H1 (cell line): ENCODE data around the gene PRKAB1. TPM values are rescaled to one million over a fixed set of nuclear protein-coding genes. Genes with fewer than 3 reads are reported as not detected.

Source experiments
- CTCF ChIA-PET: fragments of 300-600 bp; sonication (Branson Sonifier 250); formaldehyde crosslinking; loops from one replicate; lab custom pipeline; 2021; ENCODE audit not compliant: partially characterized antibody; lab: Charles Lee
- POLR2A ChIA-PET: fragments of 300-600 bp; sonication (Branson Sonifier 250); formaldehyde crosslinking; loops from one replicate; lab custom pipeline; 2021; ENCODE audit warnings: inconsistent platforms; ENCODE audit not compliant: partially characterized antibody; lab: Charles Lee
- DNase-seq, 2 experiments: peaks; one replicate each; pipeline versions ENCODE4 v3.0.0 to v3.0.0-alpha.2; 2010 to 2022; ENCODE audit warnings: low spot score in 2 of 2, low read depth in 1 of 2, mixed read lengths in 1 of 2
- FAIRE-seq: peaks from 2 replicates; lab custom pipeline; 2011; peaks lifted over from hg19 to GRCh38; lab: Jason Lieb, UNC
- H2AFZ ChIP-seq: 2 replicates; pipeline ENCODE4 v1.8.1; 2012; ENCODE audit warnings: low read length, inconsistent platforms
- H2AK5ac ChIP-seq: 2 replicates; pipeline ENCODE4 v1.6.1; 2013; ENCODE audit warnings: low read depth, low read length
- H2BK120ac ChIP-seq: replicated peaks from 2 replicates; pipeline ENCODE3; 2013; ENCODE audit warnings: low read depth, low read length, inconsistent platforms
- H2BK12ac ChIP-seq: 2 replicates; pipeline ENCODE4 v1.6.1; 2013; ENCODE audit warnings: low read depth, low read length
- H2BK15ac ChIP-seq: 2 replicates; pipeline ENCODE4 v1.6.1; 2013; ENCODE audit warnings: low read length
- H2BK20ac ChIP-seq: 2 replicates; pipeline ENCODE4 v1.6.1; 2013; ENCODE audit warnings: low read length
- H2BK5ac ChIP-seq: 2 replicates; pipeline ENCODE4 v1.6.1; 2013; ENCODE audit warnings: low read depth, low read length
- H3K14ac ChIP-seq: 2 replicates; pipeline ENCODE4 v1.6.1; 2013; ENCODE audit warnings: inconsistent platforms; ENCODE audit not compliant: insufficient read length
- H3K18ac ChIP-seq: 2 replicates; pipeline ENCODE4 v1.6.1; 2013; ENCODE audit warnings: low read length; ENCODE audit errors: extremely low read depth
- H3K23ac ChIP-seq: 2 replicates; pipeline ENCODE4 v1.6.1; 2013; ENCODE audit warnings: inconsistent platforms; ENCODE audit not compliant: insufficient read length
- H3K23me2 ChIP-seq: 2 replicates; pipeline ENCODE4 v1.6.1; 2013; ENCODE audit warnings: low read depth, low read length
- H3K27ac ChIP-seq: 2 replicates; pipeline ENCODE4 v1.6.1; 2011; ENCODE audit warnings: low read depth, low read length, inconsistent platforms
- H3K27me3 ChIP-seq, 4 experiments: replicated peaks in 1 of 4; 1 replicate in 1 of 4; 2 replicates in 3 of 4; pipeline versions ENCODE4 v1.6.1 to v1.8.1; 2011 to 2013; ENCODE audit warnings: low read length in 3 of 4, mild to moderate bottlenecking in 3 of 4, inconsistent platforms in 2 of 4, mixed read lengths in 2 of 4, moderate library complexity in 1 of 4; ENCODE audit not compliant: control insufficient read depth in 3 of 4, insufficient read depth in 3 of 4; ENCODE audit errors: extremely low read depth in 1 of 4
- H3K36me3 ChIP-seq, 4 experiments: 2 replicates each; pipeline versions ENCODE4 v1.6.1 to v1.8.1; 2011 to 2013; ENCODE audit warnings: mild to moderate bottlenecking in 4 of 4, low read length in 3 of 4, moderate library complexity in 2 of 4, control low read depth in 1 of 4, inconsistent platforms in 1 of 4; ENCODE audit not compliant: insufficient read depth in 4 of 4, control insufficient read depth in 2 of 4
- H3K4ac ChIP-seq: replicated peaks from 2 replicates; pipeline ENCODE3; 2013; ENCODE audit warnings: low read length, low read depth, mixed read lengths, inconsistent platforms; ENCODE audit not compliant: insufficient read length
- H3K4me1 ChIP-seq, 4 experiments: replicated peaks in 1 of 4; 1 replicate in 1 of 4; 2 replicates in 3 of 4; pipeline versions ENCODE4 v1.6.1 to v1.8.1; 2011 to 2013; ENCODE audit warnings: low read length in 3 of 4, inconsistent platforms in 2 of 4, mixed read lengths in 1 of 4; ENCODE audit not compliant: insufficient read depth in 4 of 4, control insufficient read depth in 3 of 4
- H3K4me2 ChIP-seq, 2 experiments: 2 replicates each; pipeline versions ENCODE4 v1.6.1 to v1.8.1; 2011 to 2013; ENCODE audit warnings: low read depth in 2 of 2, low read length in 2 of 2, control low read depth in 1 of 2, inconsistent platforms in 1 of 2, mild to moderate bottlenecking in 1 of 2; ENCODE audit not compliant: insufficient read depth in 1 of 2
- H3K4me3 ChIP-seq, 4 experiments: fragments of 200-600, 300-600 bp in 1 of 4; sonication (generic), shearing (Covaris generic), sonication (Bioruptor Twin) in 1 of 4; 2 replicates each; pipeline versions ENCODE4 v1.5.1 to v1.8.1; 2011 to 2016; ENCODE audit warnings: low read length in 4 of 4, low read depth in 3 of 4, control low read depth in 2 of 4, inconsistent platforms in 2 of 4, mild to moderate bottlenecking in 2 of 4, mixed read lengths in 1 of 4, moderate library complexity in 1 of 4; ENCODE audit not compliant: insufficient read depth in 2 of 4; ENCODE audit errors: extremely low read depth in 1 of 4
- H3K56ac ChIP-seq: replicated peaks from 2 replicates; pipeline ENCODE3; 2013; ENCODE audit warnings: low read depth, mild to moderate bottlenecking, mixed read lengths, low read length, inconsistent platforms; ENCODE audit not compliant: insufficient read length
- H3K79me1 ChIP-seq: 2 replicates; pipeline ENCODE4 v1.6.1; 2013; ENCODE audit warnings: low read depth, low read length, control low read depth
- H3K79me2 ChIP-seq, 2 experiments: 2 replicates each; pipeline versions ENCODE4 v1.6.1 to v1.8.1; 2012 to 2013; ENCODE audit warnings: low read length in 2 of 2, mild to moderate bottlenecking in 2 of 2, inconsistent platforms in 1 of 2; ENCODE audit not compliant: insufficient read depth in 2 of 2, control insufficient read depth in 1 of 2
- H3K9ac ChIP-seq, 4 experiments: replicated peaks in 1 of 4; 1 replicate in 1 of 4; 2 replicates in 3 of 4; pipeline versions ENCODE4 v1.6.1 to v1.8.1; 2011 to 2013; ENCODE audit warnings: low read depth in 3 of 4, low read length in 3 of 4, control low read depth in 2 of 4, mild to moderate bottlenecking in 2 of 4, moderate library complexity in 2 of 4, inconsistent platforms in 1 of 4; ENCODE audit errors: extremely low read depth in 1 of 4
- H3K9me3 ChIP-seq, 2 experiments: 2 replicates each; pipeline versions ENCODE4 v1.6.1 to v1.8.1; 2012 to 2013; ENCODE audit warnings: mild to moderate bottlenecking in 2 of 2, moderate library complexity in 2 of 2, control low read depth in 1 of 2, inconsistent platforms in 1 of 2, low read depth in 1 of 2, low read length in 1 of 2, mixed read lengths in 1 of 2; ENCODE audit not compliant: insufficient read depth in 2 of 2
- H4K20me1 ChIP-seq, 2 experiments: replicated peaks in 1 of 2; 2 replicates each; pipeline versions ENCODE3 to v1.8.1; 2011 to 2013; ENCODE audit warnings: inconsistent platforms in 2 of 2, low read length in 2 of 2, mild to moderate bottlenecking in 1 of 2; ENCODE audit not compliant: insufficient read depth in 2 of 2, control insufficient read depth in 1 of 2
- H4K5ac ChIP-seq: 2 replicates; pipeline ENCODE4 v1.6.1; 2013; ENCODE audit warnings: low read length, low read depth, mixed read lengths, inconsistent platforms; ENCODE audit not compliant: insufficient read length
- H4K8ac ChIP-seq: 2 replicates; pipeline ENCODE4 v1.8.0; 2013; ENCODE audit warnings: mild to moderate bottlenecking, moderate library complexity, low read length, inconsistent platforms; ENCODE audit not compliant: insufficient read depth; ENCODE audit errors: extremely low read depth
- H4K91ac ChIP-seq: replicated peaks from 2 replicates; pipeline ENCODE3; 2013; ENCODE audit warnings: low read length, mixed read lengths, inconsistent platforms; ENCODE audit not compliant: insufficient read length
- CTBP2 ChIP-seq: IDR thresholded peaks from 2 replicates; pipeline ENCODE4 v1.7.0; 2011; ENCODE audit warnings: borderline replicate concordance, mild to moderate bottlenecking, moderate library complexity, mixed read lengths, low read length; ENCODE audit not compliant: insufficient read depth, insufficient read length
- FOSL1 ChIP-seq: IDR thresholded peaks from 2 replicates; pipeline ENCODE4 v1.6.1; 2011; ENCODE audit warnings: mild to moderate bottlenecking, low read depth, low read length, moderate library complexity; ENCODE audit not compliant: insufficient read depth
- HDAC2 ChIP-seq, 2 experiments: fragments of 300-600 bp in 1 of 2; sonication (generic) in 1 of 2; IDR thresholded peaks; 2 replicates each; pipeline ENCODE4 v1.6.1; 2011 to 2012; ENCODE audit warnings: low read depth in 2 of 2, low read length in 2 of 2, mild to moderate bottlenecking in 2 of 2, moderate library complexity in 2 of 2, borderline replicate concordance in 1 of 2, inconsistent platforms in 1 of 2
- KDM1A ChIP-seq: fragments of 200-600, 300-600 bp; sonication (generic); IDR thresholded peaks from 2 replicates; pipeline ENCODE4 v1.7.1; 2016; ENCODE audit warnings: mild to moderate bottlenecking, low read length, borderline replicate concordance
- RXRA ChIP-seq: IDR thresholded peaks from 2 replicates; pipeline ENCODE4 v1.6.1; 2011; ENCODE audit warnings: low read depth, mild to moderate bottlenecking, low read length, moderate library complexity; ENCODE audit not compliant: insufficient read depth
- SIRT6 ChIP-seq: IDR thresholded peaks from one replicate; pipeline ENCODE4 v1.7.1; 2012; ENCODE audit warnings: low read length, inconsistent platforms
- SP2 ChIP-seq: IDR thresholded peaks from 2 replicates; pipeline ENCODE4 v1.6.1; 2012; ENCODE audit warnings: mild to moderate bottlenecking, low read length, inconsistent platforms
- TBP ChIP-seq: IDR thresholded peaks from 2 replicates; pipeline ENCODE4 v1.6.1; 2011; ENCODE audit warnings: low read depth, low read length, improper control_type of control experiment
- TCF12 ChIP-seq: IDR thresholded peaks from 2 replicates; pipeline ENCODE4 v1.6.1; 2011; ENCODE audit warnings: low read depth, mild to moderate bottlenecking, low read length
- ZNF274 ChIP-seq: IDR thresholded peaks from 2 replicates; pipeline ENCODE4 v1.7.0; 2012; ENCODE audit warnings: low read length, borderline replicate concordance; ENCODE audit errors: extremely low read depth
- whole genome bisulfite sequencing, 2 experiments: shearing (Covaris generic) in 1 of 2; methylation state at CpG; one replicate each; pipeline versions ENCODE4 v1.1.6 to v1.1.7; 2013 to 2015; ENCODE audit warnings: low lambda C conversion rate in 2 of 2, mixed read lengths in 2 of 2, inconsistent platforms in 1 of 2, low coverage in 1 of 2, missing lambda C conversion rate in 1 of 2; ENCODE audit not compliant: insufficient replicate concordance in 2 of 2, insufficient coverage in 1 of 2, insufficient read length in 1 of 2; ENCODE audit errors: extremely low coverage in 1 of 2, missing lambda C conversion rate in 1 of 2; 5-methylcytosine and 5-hydroxymethylcytosine counted together
- polyA plus RNA-seq, 7 experiments: library from polyadenylated mRNA; depleted of rRNA in 3 of 7; stranded (reverse) in 5 of 7; unstranded in 2 of 7; fragments of >200 nt in 5 of 7; fragments of 200-250 nt in 2 of 7; gene quantifications; 1 replicate in 5 of 7; 2 replicates in 1 of 7; 4 replicates in 1 of 7; pipeline versions ENCODE4 v1.2.1 to v1.2.3, GENCODE V29; 2011 to 2013; ENCODE audit warnings: missing spikeins in 2 of 7, mixed read lengths in 2 of 7
- total RNA-seq: library from RNA; stranded (reverse); fragmentation: NEBNext Ultra II Directional; extraction: Animal tissue kit (Norgen Biotek cat#: 25700); gene quantifications from 2 replicates; pipeline ENCODE4 v1.2.1, GENCODE V29; 2021
- TF ChIP-seq, protein P1 (sequence below): IDR thresholded peaks from 2 replicates; pipeline ENCODE4 v1.6.1; 2012; ENCODE audit warnings: inconsistent platforms

Gene PRKAB1
- total and polyA plus RNA-seq, 2 of the 8 experiments (the other 6 are each of a cell fraction or from before 2014, with no cell fraction given), result 24.0 to 32.1 TPM

DNA sequence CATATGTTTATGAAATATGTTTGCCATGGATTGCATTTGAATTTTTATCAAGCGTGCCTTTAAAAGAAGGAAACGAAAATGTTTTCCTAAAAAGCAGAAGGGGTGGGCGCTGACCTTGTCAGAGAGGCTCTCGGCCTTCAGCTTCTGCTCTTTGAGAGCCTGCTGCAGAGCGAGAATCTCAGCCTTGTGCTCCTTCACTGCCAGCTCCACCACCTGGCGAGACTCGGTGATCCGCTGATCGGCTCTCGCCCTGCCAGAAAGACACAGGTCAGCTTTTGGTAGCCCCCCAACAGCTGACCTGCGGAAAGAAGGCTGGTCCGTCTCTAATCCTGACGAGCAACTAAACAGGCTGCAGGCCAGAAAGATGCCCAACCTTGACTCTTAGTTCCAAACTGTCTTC is 62.4 kb downstream of the PRKAB1 start:
- Histone ChIP-seq H3K18ac (no peak overlapping the region), H4K91ac (no peak overlapping the region), H3K27ac (no peak overlapping the region), H4K5ac (no peak overlapping the region), H2BK20ac (no peak overlapping the region), H4K8ac (no peak overlapping the region), H3K9ac (no peak overlapping the region; a peak in 1 of 7 replicates), H3K23ac (no peak overlapping the region), H3K56ac (no peak overlapping the region), H3K79me2 (no peaks in the 10 kb centered on the region), H2BK5ac (no peak overlapping the region), H2BK12ac (no peak overlapping the region), H4K20me1 (peaks cover 0 to 2% of the 10 kb centered on the region in 2 experiments), H3K9me3 (no peaks in the 10 kb centered on the region), H2AK5ac (no peak overlapping the region), H3K36me3 (peaks cover 7 to 43% (median 25%) of the 10 kb centered on the region in 4 experiments; a peak in 7 of 8 replicates), H3K23me2 (no peaks in the 10 kb centered on the region), H2AFZ (no peak overlapping the region), H3K4me1 (no peaks in the 10 kb centered on the region), H3K4me3 (no peak overlapping the region), H2BK15ac (no peak overlapping the region), H3K14ac (no peak overlapping the region), H3K27me3 (no peaks in the 10 kb centered on the region), H3K4ac (no peak overlapping the region), H2BK120ac (no peak overlapping the region), H3K79me1 (no peaks in the 10 kb centered on the region), H3K4me2 (no peak overlapping the region)
- 86% methylated on average over 13 of the region's 13 CpGs; no CpG with 5 or more reads in 1 of the 2 experiments for WGBS, 2 experiments
- DNase-seq, result no peak
- no peak for FAIRE-seq
- CTCF ChIA-PET, result interaction anchor here (0.9 to 1.0 kb wide), 2 partner anchors 22 to 52 kb away, joined by 3 to 7 read pairs; no protein-coding TSS in a partner anchor
- POLR2A ChIA-PET, result interaction anchor here (0.9 kb wide), 1 partner anchor 54 kb away, joined by 6 read pairs; no protein-coding TSS in a partner anchor
- TF ChIP-seq CTBP2, result no peak
- TF ChIP-seq TCF12, result no peak
- TF ChIP-seq FOSL1, result no peak
- TF ChIP-seq, protein P1, sequence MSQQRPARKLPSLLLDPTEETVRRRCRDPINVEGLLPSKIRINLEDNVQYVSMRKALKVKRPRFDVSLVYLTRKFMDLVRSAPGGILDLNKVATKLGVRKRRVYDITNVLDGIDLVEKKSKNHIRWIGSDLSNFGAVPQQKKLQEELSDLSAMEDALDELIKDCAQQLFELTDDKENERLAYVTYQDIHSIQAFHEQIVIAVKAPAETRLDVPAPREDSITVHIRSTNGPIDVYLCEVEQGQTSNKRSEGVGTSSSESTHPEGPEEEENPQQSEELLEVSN, result no peak
- no peak for TF ChIP-seq SIRT6
- TF ChIP-seq HDAC2 (IDR thresholded peaks at IDR 0.05; ENCODE audit: borderline replicate concordance in 1 of 2, low read depth in 2 of 2, low read length in 2 of 2), result no peak
- no peak for TF ChIP-seq KDM1A
- TF ChIP-seq ZNF274, result no peak
- no peak for TF ChIP-seq RXRA
- no peak for TF ChIP-seq TBP
- TF ChIP-seq SP2, result no peak
